GM21723 (cell line): Measurements from ENCODE around the gene KCTD5.
"Not testable (repeated sequence)": the region's sequence is repeated elsewhere in the genome, so short reads cannot be mapped to it uniquely, and the experiment has no call there.

ENCODE experiments used
- ATAC-seq: cut with Tn5 transposase; IDR thresholded peaks from one replicate; pipeline ENCODE4 v1.9.1; 2021; ENCODE audit warnings: mild to moderate bottlenecking, moderate library complexity; ENCODE audit not compliant: unreplicated experiment

Gene KCTD5

GRCh38 chr16:2696601-2697250 lies 14.4 kb downstream of the KCTD5 start:
- not testable (repeated sequence) for ATAC-seq

DNA sequence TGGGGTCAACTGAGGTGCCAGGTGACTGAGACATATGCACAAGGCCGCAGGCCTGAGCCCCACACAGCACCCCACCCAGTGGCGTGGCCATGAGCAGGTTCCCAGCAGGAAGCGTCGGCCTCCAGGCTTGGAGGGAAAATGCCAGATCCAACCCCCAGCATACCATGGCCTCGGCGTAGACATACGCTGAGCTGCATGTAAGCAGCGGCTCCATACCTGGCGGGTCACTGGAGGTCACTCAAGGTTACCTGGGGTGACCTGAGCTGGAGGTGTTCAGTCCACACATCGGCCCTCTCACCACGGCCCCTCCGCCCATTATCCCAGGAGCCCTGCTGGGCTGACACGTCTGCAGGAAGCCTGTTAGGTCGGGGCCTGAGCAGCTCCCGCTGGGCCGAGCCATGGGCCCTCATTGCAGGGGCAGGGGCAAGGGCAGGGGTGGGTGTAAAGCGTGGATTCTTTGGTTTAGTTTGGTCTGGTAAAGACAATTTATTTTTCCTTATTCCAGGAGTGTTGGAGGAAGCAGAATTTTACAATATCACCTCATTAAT lies 15.2 kb downstream of the KCTD5 start:
- no peak for ATAC-seq

DNA sequence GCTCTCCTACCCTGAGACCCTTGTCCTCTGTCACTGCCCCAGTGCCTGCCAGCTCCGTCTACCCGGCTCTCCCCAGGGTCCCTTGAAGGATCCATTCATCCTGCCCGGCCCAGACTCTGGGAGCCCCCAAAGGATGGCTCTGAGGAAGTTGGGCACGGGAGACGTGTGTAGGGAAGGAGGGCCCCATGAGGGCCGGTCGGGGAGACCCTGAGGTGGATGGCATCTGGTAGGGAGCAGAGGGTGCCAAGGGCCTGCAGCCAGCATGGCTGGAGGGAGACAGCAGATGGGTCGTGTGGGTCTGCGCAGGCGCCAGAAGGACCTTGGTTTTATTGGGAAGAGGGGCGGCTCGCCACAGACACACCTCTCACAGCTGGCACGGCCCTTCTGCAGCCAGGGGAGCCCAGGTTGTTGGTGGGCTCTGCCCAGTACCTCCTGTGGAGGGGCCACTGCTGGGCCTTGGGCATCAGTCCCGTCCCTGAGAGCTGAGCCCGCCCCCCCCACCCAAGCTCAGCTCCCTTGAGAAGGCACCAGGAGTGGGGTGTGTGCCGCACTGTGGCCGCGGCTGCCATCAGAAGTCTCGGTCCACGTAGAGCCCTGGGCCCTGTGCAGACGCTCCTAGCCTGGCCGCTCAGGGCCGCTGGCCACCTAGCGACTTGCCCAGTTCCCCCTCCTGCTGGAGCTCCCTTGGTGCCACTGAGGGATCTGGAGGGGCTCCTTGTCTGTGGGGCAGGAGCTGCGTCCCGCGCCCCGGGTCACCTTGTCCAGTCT lies 16.0 kb downstream of the KCTD5 start:
- ATAC-seq = no peak

DNA sequence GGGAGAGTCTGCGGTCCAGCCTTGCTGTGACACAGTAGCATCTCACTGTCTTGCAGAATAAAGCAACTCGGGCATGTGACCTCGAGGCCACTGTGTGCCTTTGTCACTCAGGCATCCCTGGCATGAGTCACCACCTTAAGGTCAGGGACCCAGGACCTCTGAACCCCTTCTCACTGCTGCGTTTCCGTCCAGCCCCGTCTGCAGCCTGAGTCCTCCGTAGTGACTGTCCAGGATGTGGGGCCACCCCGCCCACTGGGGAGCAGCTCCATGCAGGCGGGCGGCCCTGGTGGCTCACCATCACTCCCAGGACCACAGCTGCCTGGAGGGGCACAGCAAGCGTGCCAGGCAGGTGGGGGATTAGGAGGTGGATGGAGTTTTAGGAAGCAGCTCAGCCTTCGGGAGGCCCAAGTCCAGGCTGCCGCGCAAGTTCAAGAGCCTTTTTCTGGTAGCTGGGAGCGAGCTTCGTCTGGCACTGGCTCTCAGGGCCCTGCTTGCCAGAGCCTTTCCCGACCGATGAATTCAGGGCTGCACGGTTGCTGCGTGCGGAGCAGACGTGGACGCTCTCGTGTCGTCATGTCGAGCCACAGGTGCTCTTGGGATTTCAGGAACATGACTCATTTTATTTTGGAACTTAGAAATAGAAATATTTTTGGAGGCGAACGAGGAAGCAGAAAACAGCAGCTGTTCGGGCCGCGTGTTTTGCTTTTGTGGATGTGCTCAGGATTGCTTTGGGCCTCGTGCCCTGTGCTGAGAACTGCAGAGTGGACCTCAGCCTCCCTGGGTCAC lies 16.8 kb downstream of the KCTD5 start:
- ATAC-seq = no peak

- ATAC-seq = no peak
These were observed 17.7 kb downstream of the KCTD5 start for GRCh38 chr16:2699791-2700600.

- ATAC-seq = no peak
These were observed 18.5 kb downstream of the KCTD5 start for GRCh38 chr16:2700786-2701185.

DNA sequence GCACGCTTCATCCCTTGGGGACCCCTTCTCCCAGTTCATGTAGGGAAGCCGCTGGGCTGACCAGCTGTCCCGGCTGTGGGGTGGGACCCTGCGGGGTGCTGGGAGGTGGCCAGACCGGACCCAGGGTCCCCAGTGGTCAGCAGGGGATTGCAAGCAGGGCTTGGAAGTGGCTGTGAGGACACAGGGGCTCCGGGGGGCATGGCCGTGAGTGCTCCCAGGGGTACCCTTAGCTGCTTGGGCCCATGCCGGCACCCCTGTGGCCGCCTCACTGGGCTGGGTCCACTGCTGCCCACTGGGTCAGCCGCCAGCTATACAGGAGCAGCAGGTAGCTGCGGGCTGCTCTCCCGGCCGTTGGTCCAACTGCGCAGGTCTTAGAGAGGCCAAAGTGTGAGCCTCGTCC lies 18.9 kb downstream of the KCTD5 start:
- ATAC-seq = no peak

DNA sequence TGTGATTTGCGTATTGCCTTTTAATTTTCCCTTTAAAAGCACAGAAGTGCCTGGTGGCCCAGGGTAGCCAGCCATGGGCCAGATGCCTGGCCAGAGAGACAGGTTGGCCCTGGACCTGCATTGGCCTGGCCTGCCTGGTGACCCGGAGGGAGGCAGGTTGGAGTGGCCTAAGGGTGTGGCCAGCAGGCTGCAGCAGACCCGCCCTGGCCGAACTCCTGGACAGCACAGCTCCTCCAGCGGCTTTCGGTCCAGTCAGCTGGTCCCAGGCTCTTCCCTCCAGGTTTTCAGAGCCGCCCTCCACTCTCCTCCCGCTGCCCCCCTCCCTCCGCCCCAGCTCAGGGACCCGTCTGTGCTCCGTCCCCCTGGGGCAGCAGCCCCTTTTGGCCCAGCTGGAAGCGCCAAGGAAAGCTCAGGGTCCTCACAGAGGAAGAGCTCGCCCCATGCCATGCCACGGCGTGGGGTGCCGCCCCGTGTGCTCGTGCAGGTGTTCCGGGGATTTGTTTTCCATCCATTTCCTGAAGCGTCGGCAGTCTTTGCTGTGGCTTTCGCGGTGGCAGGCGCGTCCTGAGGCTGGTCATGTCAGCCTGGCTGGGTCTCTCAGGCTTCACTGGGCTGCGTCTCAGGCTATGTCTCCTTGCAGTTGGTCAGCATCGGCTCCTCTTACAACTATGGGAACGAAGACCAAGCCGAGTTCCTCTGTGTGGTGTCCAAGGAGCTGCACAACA lies 19.6 kb downstream of the KCTD5 start:
- ATAC-seq = no peak

DNA sequence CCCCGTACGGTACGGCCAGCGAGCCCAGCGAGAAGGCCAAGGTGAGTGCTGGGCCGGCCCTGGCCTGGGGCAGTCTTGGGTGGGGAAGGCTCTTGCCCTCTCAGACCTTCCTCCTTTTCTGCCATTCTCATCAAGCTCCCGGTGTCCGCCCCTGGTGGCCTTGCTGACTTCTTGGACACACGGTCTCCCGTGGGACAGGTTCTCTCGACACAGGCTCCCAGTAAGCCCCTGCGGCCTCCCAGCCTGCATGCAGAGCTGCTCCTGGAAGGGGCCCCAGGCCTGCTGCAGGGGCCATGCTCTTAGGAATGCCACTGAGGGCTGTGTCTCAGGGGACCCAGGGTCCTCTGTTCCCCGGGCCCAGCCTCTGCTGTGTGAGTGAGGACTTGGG lies 20.1 kb downstream of the KCTD5 start:
- no peak for ATAC-seq

- ATAC-seq = no peak
These were observed 20.8 kb downstream of the KCTD5 start for GRCh38 chr16:2702871-2703745.

DNA sequence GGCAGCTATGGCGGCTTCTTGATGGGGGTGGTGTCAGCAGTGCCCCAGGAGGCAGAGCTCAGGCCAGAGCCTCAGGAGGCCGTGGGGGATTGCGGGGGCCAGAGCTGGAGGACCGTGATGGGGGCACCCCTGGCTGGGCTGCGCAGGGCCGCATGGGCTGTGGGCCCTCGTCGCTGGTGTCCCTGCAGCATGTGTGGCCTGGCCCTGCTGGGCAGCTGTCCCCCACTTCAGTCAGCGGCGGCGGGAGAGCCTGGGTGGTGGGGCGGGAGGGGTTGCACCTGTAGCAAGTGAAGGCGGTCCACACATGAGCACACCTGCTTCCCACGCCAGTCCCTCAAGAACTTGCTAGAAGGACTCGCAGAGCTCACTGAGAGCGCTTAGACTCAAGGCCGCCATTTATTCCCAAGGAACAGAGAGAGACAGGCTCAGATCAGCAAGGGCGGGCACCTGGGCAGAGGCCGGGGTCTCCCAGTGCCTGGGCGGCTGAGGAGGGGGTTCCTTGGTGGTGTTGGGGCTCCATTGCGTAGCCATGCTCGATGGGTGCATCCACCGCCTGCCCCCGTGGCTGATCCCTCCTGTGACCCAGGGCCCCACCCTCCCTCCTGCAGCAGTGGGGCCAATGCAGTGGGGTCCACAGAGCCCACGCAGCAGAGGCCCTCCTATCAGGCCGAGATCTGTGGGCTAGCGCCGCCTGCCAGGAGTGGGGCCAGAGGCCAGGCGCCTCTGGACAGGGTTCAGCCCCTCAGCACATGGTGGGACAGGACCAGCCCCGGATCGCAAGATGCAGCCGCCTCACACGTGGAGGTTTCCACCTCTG lies 22.1 kb downstream of the KCTD5 start:
- no peak for ATAC-seq

- no peak for ATAC-seq
These were observed 22.6 kb downstream of the KCTD5 start for GRCh38 chr16:2704983-2705275.

GRCh38 chr16:2705351-2705750 lies 23.0 kb downstream of the KCTD5 start:
- ATAC-seq = no peak

- no peak for ATAC-seq
These were observed 23.8 kb downstream of the KCTD5 start for GRCh38 chr16:2706085-2706484.

DNA sequence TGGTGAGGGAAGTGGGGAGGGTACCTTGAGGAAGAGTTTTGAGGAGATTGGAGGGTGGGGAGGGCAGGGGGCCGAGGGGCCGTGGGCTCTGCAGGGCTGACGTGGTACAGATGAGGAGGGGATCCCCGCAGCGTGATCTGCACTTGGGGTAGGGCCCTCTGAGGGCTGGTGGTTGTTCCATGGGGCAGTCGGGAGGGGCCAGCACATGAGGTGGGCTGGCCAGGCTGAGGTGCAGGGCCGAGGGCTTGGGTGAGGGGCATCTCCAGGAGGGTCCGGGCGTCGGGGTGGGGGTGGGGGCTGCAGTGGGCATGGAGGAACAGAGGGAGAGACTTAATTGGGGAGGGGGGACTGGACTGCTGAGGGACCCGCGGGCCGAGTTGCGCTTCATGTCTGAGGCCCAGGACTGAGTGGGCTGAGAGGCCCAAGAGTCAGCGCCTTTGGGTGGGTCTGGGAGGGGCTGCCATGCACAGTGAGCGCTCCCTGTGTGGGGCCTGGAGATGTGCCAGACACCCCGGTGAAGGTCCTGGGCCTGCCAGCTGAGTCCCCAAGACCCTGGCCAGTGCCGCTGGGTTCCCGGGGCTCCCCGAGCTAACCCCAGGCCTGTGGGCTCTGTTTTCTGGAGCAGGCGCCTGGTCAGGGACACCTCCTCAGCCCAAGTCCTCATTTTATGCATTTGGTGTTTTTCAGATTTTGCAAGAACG lies 24.4 kb downstream of the KCTD5 start:
- no peak for ATAC-seq

DNA sequence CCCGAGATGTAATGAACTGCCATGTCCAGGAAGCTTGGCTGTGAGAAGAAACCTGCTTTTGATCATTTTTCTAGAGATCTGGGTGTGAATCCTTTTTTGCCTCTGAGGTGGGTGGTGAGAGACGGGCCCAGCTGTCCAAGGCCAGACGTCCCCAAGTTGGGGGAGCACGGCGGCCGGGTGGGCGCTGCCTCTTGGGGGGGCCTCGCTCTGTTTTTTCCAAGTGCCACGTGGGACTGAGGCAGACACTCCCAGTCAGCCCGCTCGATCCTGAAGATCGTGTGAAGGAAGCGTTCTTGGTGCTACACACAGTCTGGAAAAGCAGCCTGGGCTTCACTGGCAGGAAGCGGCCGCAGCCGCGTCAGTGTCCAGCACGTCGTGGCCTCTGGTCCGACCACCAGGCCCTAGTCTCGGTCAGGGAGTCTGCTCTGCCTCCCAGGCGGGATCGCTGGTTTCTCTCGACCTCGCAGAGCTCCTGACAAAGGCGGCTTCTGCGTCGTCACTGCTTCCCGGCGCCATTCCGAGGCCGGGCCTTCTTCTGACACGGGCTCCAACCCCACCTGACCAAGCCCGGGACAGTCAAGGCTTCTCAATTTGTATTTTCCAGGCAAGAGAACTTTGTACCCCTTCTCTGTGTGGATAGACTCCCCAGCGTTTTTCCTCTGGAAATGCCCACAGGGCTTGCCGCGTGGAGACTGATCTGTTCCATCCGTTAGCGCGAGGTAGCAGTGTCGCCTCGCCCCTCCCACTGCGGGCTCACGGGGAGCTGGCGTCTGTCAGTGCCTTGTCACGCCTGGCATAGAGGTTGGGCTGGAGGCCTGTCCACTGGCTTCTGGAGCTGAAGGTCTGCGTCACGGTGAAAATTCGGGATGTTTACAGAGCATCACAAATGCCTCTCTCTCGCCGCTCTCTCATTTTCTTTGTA lies 25.3 kb downstream of the KCTD5 start:
- no peak for ATAC-seq

DNA sequence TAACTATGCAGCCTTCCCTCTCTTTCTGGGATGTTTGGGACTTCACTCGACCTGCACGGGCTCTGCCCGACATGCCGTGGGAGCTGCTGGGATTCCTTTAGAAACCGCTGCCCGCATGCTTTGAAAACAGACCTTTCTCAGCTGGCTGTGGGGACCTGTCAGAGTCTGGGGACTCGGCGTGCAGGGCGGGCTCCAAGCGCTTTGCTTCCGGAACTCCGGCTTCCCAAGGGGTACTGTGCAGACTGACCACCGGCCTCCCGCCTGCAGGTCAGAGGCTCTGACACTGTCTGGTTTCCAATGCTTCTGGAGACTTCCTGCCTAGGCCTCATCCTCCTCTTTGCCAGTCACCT lies 25.9 kb downstream of the KCTD5 start:
- no peak for ATAC-seq
